Measurements from ENCODE around the gene SDC3.

DNA sequence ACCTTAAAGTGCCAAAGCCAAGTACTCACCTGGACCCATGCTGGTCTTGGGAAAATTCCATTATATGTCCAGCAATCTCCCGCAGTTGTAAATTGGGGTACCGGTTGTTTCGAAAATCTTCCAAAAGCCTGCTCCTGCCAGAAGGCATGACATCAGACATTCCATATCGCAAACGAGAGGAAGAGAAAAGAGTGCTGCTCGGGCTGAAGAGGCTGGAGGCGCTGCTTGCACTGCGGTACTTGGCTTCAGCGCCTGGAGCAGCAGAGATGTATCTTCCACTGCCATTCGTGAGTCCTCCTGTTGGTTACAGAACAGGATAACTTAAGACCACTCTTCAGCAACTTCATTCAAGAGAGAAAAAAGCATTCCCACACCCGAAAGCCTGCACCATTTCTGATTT lies 45.1 kb upstream of the SDC3 start:
- TF ChIP-seq, protein P1, sequence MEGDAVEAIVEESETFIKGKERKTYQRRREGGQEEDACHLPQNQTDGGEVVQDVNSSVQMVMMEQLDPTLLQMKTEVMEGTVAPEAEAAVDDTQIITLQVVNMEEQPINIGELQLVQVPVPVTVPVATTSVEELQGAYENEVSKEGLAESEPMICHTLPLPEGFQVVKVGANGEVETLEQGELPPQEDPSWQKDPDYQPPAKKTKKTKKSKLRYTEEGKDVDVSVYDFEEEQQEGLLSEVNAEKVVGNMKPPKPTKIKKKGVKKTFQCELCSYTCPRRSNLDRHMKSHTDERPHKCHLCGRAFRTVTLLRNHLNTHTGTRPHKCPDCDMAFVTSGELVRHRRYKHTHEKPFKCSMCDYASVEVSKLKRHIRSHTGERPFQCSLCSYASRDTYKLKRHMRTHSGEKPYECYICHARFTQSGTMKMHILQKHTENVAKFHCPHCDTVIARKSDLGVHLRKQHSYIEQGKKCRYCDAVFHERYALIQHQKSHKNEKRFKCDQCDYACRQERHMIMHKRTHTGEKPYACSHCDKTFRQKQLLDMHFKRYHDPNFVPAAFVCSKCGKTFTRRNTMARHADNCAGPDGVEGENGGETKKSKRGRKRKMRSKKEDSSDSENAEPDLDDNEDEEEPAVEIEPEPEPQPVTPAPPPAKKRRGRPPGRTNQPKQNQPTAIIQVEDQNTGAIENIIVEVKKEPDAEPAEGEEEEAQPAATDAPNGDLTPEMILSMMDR (conservative IDR thresholded peaks at IDR 0.05) = no peak
- no peak for TF ChIP-seq ZFX (IDR thresholded peaks at IDR 0.05)
